Activated T-helper 9 cell treated with anti-CD3 and anti-CD28 coated beads, Interleukin-2, amount 50 U/mL, for 16 hours (primary cell): Measurements from ENCODE around the gene NFU1.
"Not testable (repeated sequence)": the region's sequence is repeated elsewhere in the genome, so short reads cannot be mapped to it uniquely, and the experiment has no call there.

ENCODE experiments used
- DNase-seq: peaks from one replicate; pipeline ENCODE4 v3.0.0-alpha.2; 2020; ENCODE audit warnings: low read depth

NFU1 gene

DNA sequence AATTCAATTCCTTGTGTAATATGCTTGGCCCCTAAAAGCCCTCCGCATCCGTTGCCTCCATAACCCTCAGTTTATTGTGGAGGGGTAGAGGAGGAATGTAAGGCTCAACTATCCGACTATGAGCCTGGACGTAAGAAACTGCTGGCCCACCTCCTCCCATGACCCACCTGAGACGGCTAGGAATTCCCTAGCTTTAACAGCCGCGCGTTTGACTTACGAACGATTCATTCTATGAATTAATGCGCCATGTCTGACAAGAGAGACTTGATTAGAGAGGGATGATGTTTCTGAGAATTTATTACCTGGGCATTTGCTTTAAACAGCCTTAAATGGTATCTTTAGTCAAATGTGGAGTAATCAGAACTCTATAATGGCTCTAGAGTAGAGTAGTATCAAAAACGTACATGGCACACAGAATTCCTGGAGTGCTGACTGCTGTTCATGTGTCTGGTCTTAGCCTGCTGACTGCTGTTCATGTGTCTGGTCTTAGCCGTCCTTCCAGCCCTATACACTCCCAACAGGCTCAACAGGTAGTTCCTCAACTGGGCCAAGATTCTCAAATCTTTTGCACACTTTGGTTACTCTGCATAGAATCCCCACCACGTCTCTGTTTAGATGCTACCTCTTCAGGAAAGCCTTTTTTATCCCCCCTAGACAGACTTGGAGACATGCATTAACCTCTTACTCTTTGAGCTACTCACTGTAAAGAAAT is 49.3 kb downstream of the NFU1 start:
- no peak for DNase-seq

DNA sequence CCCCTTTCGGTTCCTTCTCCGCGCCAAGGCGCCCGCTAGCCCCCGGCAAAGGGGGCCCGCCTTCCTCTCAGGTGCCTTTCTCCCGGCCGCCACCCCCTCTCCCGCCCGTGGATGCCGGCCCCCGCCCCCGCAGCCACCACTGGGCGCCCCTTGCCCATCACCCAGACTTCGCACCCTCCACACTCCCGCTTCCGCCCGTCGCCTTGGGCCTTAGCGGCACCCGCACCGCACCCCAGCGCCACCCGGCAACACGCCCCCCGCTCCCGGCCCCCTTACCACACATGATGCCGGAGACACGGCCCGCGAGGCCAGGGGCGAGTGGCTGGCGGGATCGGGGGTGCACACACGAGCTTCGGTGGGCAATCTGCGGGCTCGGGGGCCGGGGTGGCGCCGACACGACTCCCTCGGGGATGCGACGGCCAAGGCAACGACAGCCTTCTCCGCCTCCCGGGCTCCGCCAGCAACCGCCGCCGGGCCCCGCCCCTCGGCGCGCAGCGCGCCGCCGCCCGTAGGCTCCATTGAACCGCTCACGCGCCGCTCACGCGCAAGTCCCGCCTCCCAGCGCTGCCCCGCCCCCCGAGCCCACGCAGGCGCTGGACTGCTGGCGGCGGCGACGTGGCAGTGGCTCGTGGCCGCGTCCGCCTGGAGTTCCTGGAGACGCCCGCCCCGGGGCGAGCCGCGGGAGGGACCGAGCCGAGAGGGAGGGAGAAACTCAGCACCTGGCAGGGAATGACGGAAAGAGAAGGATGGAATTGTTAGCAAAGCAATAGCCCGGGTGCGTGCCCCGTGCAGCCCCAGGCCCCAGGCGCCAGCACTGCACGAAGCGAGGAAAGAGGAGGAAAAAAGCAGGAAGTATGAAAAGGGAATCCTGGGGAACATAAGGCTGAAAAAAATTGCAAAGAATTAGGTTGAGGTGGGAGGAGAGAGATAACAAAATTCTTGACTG is 50.2 kb downstream of the NFU1 start, which contains the start of gene GFPT1:
Gene GFPT1, minus strand, starts transcription at position 439 of the 946 bp plus-strand sequence. Its CDS starts 156 bp downstream, at position 283.
- DNase-seq: peak; percentile 90

DNA sequence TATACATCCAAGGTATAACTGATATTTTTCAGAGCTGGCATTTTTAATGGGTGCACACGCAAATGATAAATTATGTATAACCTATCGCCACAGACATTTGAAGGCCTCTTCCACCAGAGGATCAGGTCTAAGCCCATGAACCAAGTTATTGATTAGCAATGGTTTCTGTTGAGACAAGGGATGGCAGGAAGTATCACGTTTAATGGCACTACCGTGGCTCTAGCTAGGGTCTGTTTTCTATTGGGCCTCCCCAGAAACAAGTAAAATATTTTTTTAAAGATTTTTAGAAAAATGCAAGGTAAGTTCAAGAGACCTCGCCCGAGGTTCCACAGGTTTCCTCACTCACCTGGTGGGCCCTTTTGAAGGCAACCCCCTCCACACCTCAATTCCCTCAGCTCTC is 50.9 kb downstream of the NFU1 start:
- DNase-seq: no peak

DNA sequence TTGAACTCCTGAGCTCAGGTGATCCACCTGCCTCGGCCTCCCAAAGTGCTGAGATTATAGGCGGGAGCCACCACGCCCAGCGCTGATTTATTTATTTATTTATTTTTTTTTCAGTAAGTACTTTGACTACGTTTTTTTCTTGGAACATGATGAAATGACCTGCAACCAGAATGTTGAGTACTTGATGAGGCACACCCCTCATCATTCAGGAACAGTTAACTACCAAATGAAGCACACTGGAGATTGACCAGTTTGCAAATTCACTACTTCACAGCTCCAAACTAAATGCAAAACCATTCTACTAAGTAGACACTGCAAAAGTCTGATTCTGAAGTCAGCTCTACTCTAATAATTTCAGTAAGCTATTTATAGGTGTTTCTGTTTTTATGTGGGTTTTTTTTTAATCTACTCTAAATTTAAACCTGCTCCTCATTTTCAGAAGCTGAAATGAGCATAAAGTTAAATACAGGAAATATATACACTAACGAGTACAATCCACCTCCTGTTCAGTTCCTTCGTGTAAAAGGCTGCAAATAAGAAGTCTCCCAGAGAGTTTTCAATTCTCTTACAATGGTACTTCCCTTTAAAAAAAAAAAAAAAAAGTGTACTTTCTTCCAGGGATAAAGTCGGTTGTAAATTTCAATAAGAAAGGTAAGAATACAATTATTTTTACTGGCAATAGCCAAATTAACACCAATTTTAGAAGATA is 51.6 kb downstream of the NFU1 start:
- no peak for DNase-seq

DNA sequence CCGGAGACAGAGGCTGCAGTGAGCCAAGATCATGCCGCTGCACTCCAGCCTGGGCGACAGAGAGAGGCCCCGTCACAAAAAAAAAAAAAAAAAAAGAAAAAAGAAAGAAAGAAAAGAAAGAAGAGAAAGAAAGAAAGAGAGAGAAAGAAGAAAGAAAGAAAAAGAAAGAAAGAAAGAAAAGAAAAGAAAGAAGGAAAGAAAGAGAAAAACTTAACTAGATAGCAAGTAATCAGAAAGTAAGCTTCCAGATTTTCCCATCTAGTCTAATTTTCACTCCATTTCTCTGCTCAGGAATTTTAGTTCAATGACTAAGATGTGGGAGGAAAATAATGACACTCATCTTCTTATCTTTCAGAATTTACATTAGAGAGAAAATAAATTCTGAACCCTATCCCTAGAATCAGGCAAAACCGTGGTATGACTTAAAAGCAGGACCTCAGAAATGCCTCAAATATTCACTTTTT is 52.6 kb downstream of the NFU1 start:
- no peak for DNase-seq

DNA sequence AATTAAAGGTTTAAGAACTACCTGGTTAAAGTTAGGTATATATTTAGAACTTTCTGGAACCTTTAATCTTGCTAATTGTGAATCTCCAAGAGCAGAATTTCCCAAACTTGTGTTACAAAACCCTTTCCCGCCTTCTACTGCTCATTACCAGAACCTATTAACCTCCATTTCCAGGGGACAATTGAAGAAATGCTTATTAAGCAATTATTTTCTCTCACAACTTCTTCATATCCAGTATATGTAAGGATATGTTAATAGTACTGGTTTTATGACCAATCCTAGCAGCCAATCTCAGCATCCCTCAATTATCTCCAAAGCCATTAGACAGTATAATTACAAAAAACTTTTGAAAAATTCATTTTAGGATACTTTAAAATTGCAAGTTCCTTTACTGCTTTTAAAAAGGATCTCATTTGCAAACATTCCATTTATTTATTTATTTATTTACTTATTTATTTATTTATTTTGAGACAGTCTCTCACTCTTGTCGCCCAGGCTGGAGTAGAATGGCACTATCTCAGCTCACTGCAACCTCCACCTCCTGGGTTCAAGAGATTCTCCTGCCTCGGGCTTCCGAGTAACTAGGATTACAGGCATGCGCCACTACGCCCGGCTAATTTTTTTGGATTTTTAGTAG is 53.9 kb downstream of the NFU1 start:
- no peak for DNase-seq

DNA sequence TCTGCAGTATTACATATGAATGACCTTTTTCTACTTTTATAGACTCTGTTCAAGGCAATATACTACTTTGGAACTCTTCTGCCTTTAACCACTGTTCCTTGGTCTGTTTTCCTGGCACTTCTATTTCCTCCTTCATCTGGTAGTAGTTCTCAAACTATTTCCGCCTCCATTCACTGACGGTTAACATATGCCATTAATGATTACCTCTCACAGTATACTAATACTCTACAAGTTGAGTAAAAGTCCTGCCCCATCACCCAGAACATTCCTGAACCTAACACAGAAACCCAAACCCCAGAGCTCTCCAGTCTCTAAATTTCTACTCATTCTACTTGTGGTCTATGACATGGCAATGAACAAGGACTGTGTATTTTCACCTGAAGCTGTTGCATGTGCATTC is 54.7 kb downstream of the NFU1 start:
- DNase-seq: no peak

DNA sequence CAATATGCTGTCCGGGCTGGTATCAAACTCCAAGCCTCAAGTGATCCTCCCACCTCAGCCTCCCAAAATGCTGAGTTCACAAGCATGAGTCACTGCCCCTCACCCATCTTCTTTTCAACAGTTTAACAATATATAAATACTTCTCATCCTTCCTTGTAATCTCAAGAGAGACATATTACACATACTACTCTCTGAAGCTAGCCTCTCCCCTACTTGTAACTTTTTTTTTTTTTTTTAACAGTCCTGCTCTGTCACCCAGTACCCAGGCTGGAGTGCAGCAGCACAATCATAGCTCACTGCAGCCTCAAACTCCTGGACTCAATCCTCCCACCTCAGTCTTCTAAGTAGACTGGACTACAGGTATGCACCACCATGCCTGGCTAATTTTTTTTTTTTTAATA is 55.9 kb downstream of the NFU1 start:
- DNase-seq: no peak

DNA sequence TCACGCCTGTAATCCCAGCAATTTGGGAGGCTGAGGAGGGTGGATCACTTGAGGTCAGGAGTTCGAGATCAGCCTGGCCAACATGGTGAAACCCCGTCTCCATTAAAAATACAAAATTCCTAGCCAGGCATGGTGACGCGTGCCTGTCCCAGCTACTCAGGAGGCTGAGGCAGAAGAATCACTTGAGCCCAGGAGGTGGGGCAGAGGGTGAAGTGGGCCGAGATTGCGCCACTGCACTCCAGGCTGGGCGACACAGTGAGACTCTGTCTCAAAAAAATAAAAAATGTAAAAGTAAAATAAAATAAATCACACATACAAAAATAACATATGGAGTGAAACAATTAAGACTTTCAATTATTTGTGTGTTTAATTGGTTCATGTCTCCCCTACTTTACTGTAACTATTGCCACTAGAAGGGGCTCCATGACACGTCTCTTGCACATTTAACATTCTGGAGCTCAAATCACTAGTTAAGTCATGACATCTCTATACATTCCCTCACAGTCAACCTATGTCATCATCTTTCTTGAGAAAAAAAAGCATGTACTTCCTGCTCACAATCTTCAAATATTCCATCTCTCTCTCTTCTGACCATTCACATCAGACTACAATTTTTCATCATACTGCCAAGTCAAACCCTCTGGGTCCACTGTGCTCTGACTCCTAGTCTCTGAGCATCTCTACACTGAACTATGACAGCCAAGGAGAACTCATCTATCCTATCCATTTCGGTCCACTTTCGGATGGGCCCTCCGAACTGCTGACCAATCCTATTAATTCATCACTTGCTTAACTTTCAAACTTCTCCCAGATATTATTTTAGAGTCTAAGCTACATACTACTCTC is 56.9 kb downstream of the NFU1 start:
- DNase-seq: no peak

DNA sequence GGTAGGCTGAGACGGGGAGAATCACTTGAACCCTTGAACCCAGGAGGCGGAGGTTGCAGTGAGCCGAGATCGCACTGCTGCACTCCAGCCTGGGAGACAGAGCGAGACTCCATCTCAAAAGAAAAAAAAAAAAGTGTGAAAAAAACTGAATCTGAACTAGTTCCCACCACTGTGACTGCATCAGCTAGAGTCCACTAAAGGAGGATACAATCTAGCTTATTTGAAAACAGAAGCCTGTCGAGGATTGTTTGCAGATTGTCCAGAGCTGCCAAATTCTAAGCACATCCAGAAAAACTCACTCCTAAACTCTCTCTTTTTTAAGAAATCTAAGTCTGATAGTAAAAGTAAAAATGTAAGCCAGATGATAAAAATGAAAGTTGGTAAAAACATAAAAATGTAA is 60.8 kb downstream of the NFU1 start:
- no peak for DNase-seq

DNA sequence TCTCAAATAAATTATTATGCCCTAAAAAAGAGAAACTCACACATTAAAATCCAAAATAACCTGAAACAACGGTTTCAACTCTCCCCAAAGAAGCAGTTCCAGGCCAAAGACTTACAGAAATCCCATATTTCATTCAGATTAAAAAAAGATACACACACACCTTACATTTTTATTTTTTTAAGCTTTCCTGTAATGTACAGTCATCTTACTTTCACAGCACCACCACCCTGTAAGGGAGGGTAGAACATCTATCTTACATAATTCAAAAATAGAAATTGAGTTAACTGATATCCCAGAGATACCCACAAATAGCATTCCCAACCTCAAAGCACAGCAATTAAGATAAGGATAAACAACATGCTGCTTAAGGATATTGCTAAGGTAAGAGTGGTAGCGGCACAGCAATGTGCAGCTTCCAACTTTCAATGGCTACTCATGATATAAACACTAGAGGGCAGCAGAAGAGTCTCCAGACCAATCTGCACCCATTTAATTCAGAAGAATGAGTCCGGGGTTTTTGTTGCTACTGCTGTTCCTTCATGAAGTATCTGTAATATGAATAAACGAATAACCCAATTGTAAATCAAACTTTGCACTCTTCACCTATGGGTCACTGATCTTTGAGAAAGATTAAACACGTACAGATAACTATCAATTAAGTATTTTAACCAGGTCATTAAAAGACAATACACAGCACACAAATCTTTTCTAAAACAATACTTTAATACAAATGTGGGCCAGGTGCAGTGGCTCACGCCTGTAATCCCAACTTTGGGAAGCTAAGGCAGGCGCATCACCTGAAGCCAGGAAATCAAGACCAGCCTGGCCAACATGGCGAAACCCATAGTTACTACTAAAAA is 61.5 kb downstream of the NFU1 start:
- no peak for DNase-seq

DNA sequence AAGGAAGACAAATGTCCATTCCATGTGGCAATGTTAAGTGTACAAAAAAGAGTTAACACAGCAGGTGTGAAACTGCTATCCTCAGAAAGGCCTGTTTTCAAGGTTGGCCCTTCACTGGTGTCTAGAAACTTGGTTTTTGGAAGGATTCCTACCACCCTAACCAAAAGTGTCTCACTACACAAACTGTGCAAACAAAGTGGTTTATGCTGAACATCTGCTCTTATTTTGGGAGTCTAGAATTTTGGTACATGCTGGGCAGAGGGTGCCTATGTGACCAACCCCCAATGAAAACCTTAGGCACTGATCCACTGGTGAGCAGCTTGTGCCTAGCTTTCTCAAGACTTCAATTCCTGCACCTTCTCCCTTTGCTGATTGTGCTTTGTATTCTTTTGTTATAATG is 64.5 kb downstream of the NFU1 start:
- no peak for DNase-seq

DNA sequence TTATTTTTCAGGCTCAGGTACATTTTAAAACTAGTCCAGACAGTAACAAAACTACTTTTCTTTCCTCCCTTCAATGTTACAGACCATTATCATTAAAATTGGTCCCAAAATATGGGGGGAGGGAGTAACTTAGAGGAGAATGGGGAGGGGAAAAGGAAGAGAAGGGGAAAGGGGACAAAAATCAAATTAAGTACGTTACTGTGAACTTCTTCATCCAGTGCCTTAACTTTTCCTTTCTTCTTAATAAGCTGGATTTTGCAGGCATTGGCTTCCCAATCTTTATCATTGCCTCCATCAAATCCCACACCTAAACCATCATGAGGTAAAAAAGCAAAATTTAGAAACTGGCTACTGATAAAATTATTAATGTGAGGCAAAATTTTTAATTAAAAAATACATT is 67.4 kb downstream of the NFU1 start:
- no peak for DNase-seq

DNA sequence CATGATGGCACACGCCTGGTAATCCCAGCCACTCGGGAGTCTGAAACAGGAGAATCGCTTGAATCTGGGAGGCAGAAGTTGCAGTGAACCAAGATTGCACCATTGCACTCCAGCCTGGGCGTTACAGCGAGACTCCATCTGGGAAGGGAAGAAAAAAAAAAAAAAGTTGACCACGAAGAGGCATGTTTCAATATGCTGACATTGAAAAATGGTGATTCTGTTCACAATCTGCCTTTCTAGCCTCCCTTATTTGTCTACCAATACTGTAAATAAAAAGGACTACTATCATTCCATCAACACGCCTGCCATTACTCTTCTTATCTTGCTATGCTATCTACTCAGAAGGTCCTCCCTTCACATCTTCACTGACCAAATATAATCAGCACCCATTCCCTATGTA is 68.6 kb downstream of the NFU1 start:
- DNase-seq: no peak

DNA sequence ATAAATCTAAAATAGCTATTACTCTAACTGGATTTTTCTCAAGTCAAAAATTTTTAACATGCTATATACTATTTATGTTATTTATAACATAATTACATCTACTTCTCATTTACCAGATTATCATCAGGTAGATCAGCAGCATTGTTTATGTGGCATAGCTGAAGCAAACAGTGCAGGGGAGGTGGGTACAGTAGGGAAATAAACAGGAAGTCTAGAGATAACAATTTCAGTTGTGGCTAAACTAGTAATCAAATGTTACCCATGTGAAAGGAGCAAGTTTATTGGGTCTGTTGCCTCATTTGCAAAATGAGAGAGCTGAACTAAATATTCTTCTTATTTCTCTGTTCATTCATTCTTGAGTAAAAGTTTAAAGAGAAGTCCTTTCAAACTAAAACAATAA is 77.9 kb downstream of the NFU1 start:
- DNase-seq: no peak

DNA sequence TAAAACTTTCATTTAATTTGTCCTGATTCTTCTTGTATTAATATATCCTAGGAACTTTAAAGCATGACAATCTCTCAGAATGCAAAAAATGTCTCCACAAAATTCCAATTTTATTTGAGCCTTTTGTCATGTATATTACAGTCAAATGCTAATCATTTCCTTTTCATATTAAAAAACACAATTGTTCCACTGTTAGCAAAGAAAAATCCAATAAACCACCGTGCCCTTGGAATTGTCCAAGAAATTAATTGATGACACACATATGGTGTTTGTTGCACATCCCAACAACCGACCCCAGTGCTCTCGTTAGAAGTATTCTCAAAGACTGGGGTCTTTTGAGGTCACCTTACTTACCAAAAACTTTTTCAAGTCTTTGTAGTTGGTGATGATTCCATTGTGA is 78.3 kb downstream of the NFU1 start:
- no peak for DNase-seq

DNA sequence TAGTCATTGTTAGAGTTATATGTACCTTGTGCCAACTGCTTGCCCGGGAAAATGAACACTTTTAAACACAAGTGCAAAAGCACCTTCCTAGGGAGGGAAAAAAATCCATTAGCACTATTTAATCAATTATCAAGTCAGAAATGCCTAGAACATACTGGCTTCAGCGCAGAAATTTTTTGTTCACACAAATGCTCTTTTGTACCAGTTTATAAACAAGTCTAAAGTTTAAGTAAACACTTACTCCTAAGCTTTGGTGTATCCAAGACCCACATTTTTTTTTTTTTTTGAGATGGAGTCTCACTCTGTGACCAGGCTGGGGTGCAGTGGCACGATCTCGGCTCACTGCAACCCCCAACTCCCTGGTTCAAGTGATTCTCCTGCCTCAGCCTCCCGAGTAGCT is 80.8 kb downstream of the NFU1 start:
- no peak for DNase-seq

DNA sequence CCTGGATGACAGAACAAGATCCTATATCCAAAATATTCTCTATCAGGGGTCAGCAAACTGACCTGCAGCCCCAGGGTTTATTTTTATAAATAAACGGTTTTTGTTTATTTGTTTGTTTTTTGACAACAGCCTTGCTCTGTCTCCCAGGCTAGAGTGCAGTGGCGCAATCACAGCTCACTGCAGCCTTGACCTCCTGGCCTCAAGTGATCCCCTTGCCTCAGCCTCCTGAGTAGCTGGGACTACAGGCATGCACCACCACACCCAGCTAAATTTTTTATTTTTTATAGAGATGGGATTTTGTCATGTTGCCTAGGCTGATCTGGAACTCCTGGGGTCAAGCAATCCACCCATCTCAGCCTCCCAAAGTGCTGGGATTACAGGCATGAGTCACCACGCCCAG is 82.3 kb downstream of the NFU1 start:
- DNase-seq: not testable (repeated sequence)

DNA sequence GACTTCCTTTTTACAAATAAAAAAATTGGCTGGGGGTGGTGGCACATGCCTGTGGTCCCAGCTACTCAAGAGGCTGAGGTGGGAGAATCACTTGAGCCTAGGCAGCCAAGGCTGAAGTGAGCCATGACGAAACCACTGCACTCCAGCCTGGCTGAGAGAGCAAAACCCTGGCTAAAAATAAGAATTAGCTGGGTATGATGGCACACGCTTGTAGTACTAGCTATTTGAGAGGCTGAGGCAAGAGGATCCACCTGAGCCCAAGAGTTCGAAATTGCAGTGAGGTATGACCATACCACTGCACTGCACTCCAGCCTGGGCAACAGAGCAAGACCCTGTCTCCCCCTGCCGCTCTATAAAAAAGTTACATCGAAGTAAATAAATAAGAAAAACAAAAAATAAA is 83.9 kb downstream of the NFU1 start:
- DNase-seq: no peak

DNA sequence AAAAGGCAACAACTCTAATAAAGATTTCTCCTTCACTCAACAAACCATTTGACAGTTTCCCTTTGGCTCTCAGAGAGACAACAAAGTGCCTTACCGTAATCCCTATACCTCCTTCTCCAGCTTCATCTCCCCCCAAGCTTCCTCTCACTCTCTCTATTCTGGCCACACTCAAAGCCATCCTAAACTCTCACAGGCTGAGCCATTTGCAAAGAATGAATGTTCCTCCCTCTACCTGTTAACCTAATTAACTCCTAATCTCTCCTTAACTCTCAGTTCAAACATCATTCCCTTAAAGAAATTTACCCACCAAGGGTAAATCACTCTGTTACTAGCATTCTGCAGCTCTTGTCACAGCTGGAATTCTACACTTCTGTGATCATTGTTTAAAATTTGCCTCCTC is 88.5 kb downstream of the NFU1 start:
- no peak for DNase-seq
